Activated naive CD8-positive, alpha-beta T cell treated with anti-CD3 and anti-CD28 coated beads for 36 hours (primary cell): ENCODE measurements around the gene STRBP. TPM values are rescaled to one million over a fixed set of nuclear protein-coding genes. Genes with fewer than 3 reads are reported as not detected.

Experiments used
- DNase-seq: peaks from one replicate; pipeline ENCODE4 v3.0.0; 2021
- H3K27ac Mint-ChIP-seq: one replicate; pipeline ENCODE4 v1.8.0; 2022; ENCODE audit warnings: mild to moderate bottlenecking, moderate library complexity, mixed read lengths
- H3K27me3 Mint-ChIP-seq: one replicate; pipeline ENCODE4 v1.8.0; 2022; ENCODE audit warnings: mild to moderate bottlenecking, mixed read lengths
- H3K36me3 Mint-ChIP-seq: one replicate; pipeline ENCODE4 v1.8.0; 2021; ENCODE audit warnings: mild to moderate bottlenecking, mixed read lengths
- H3K4me1 Mint-ChIP-seq: one replicate; pipeline ENCODE4 v1.8.0; 2021; ENCODE audit warnings: mixed read lengths
- H3K4me3 Mint-ChIP-seq: one replicate; pipeline ENCODE4 v1.8.0; 2022; ENCODE audit warnings: mild to moderate bottlenecking, moderate library complexity, mixed read lengths
- H3K9me3 Mint-ChIP-seq: one replicate; pipeline ENCODE4 v1.8.0; 2022; ENCODE audit warnings: mixed read lengths
- total RNA-seq, 2 experiments: library from RNA; stranded (reverse); gene quantifications; one replicate each; pipeline ENCODE4 v1.2.3, GENCODE V29; 2021

Gene STRBP
- total RNA-seq, 2 experiments from 2014 or later: 43.5 to 46.2 TPM

- Mint-ChIP-seq H3K9me3 (no peaks in the 10 kb centered on the region), H3K36me3 (peaks cover 2% of the 10 kb centered on the region), H3K4me3 (no peak overlapping the region), H3K27me3 (no peaks in the 10 kb centered on the region), H3K27ac (no peak overlapping the region), H3K4me1 (no peaks in the 10 kb centered on the region)
- DNase-seq: no peak
These were observed 140.8 kb downstream of the STRBP start for GRCh38 chr9:123127512-123128075.

- DNase-seq: no peak
- Mint-ChIP-seq H3K27me3 (no peaks in the 10 kb centered on the region), H3K4me1 (peaks cover 10% of the 10 kb centered on the region), H3K9me3 (no peaks in the 10 kb centered on the region), H3K27ac (no peak overlapping the region), H3K36me3 (peaks cover 2% of the 10 kb centered on the region), H3K4me3 (no peak overlapping the region)
These were observed 146.9 kb downstream of the STRBP start for GRCh38 chr9:123121457-123121856.

GRCh38 chr9:123120953-123121352, 147.4 kb downstream of the STRBP start:
- Mint-ChIP-seq H3K27ac (no peak overlapping the region), H3K4me1 (peaks cover 10% of the 10 kb centered on the region), H3K9me3 (no peaks in the 10 kb centered on the region), H3K27me3 (no peaks in the 10 kb centered on the region), H3K4me3 (no peak overlapping the region), H3K36me3 (peaks cover 2% of the 10 kb centered on the region)
- DNase-seq: no peak

GRCh38 chr9:123120131-123120530, 148.3 kb downstream of the STRBP start:
- Mint-ChIP-seq H3K36me3 (peaks cover 5% of the 10 kb centered on the region), H3K27ac (no peak overlapping the region), H3K4me3 (no peak overlapping the region), H3K4me1 (peaks cover 10% of the 10 kb centered on the region), H3K27me3 (no peaks in the 10 kb centered on the region), H3K9me3 (no peaks in the 10 kb centered on the region)
- no peak for DNase-seq

- no peak overlapping the region for H3K27ac Mint-ChIP-seq
These were observed 148.8 kb downstream of the STRBP start for GRCh38 chr9:123119566-123119965.

GRCh38 chr9:123116036-123116435, 152.3 kb downstream of the STRBP start:
- H3K36me3 Mint-ChIP-seq: peaks cover 3% of the 10 kb centered on the region
- no peak for DNase-seq
- no peaks in the 10 kb centered on the region for H3K9me3 Mint-ChIP-seq
- H3K27ac Mint-ChIP-seq: no peak overlapping the region
- no peaks in the 10 kb centered on the region for H3K27me3 Mint-ChIP-seq
- H3K4me1 Mint-ChIP-seq: peaks cover 14% of the 10 kb centered on the region
- no peak overlapping the region for H3K4me3 Mint-ChIP-seq

More at GRCh38 chr9:123119566-123119965, 148.8 kb downstream of the STRBP start:
- H3K36me3 Mint-ChIP-seq: peaks cover 5% of the 10 kb centered on the region
- DNase-seq: no peak
- no peaks in the 10 kb centered on the region for H3K9me3 Mint-ChIP-seq
- H3K27me3 Mint-ChIP-seq: no peaks in the 10 kb centered on the region
- H3K4me1 Mint-ChIP-seq: peaks cover 10% of the 10 kb centered on the region
- no peak overlapping the region for H3K4me3 Mint-ChIP-seq

- Mint-ChIP-seq H3K4me1 (peaks cover 11% of the 10 kb centered on the region), H3K27ac (no peak overlapping the region), H3K36me3 (peaks cover 3% of the 10 kb centered on the region), H3K4me3 (no peak overlapping the region), H3K9me3 (no peaks in the 10 kb centered on the region), H3K27me3 (no peaks in the 10 kb centered on the region)
- DNase-seq: no peak
These were observed 153.1 kb downstream of the STRBP start for GRCh38 chr9:123115146-123115913.

GRCh38 chr9:123113185-123113584, 155.2 kb downstream of the STRBP start:
- H3K9me3 Mint-ChIP-seq: no peaks in the 10 kb centered on the region
- no peak for DNase-seq
- no peak overlapping the region for H3K27ac Mint-ChIP-seq
- H3K36me3 Mint-ChIP-seq: peaks cover 3% of the 10 kb centered on the region
- no peaks in the 10 kb centered on the region for H3K27me3 Mint-ChIP-seq
- H3K4me1 Mint-ChIP-seq: peaks cover 11% of the 10 kb centered on the region
- H3K4me3 Mint-ChIP-seq: no peak overlapping the region

GRCh38 chr9:123112015-123112975, 156.1 kb downstream of the STRBP start:
- Mint-ChIP-seq H3K27me3 (no peaks in the 10 kb centered on the region), H3K36me3 (peaks cover 3% of the 10 kb centered on the region), H3K4me1 (peaks cover 10% of the 10 kb centered on the region), H3K27ac (peak overlapping the region; percentile 46), H3K9me3 (no peaks in the 10 kb centered on the region), H3K4me3 (no peak overlapping the region)
- DNase-seq: peak; percentile 8

- peaks cover 10% of the 10 kb centered on the region for H3K4me1 Mint-ChIP-seq
These were observed 156.9 kb downstream of the STRBP start for GRCh38 chr9:123111427-123112014.

GRCh38 chr9:123109540-123110279, 158.7 kb downstream of the STRBP start:
- no peaks in the 10 kb centered on the region for H3K36me3 Mint-ChIP-seq
- peak overlapping the region; percentile 16 for H3K27ac Mint-ChIP-seq
- H3K27me3 Mint-ChIP-seq: no peaks in the 10 kb centered on the region
- DNase-seq: no peak
- no peaks in the 10 kb centered on the region for H3K9me3 Mint-ChIP-seq
- peaks cover 10% of the 10 kb centered on the region for H3K4me1 Mint-ChIP-seq
- H3K4me3 Mint-ChIP-seq: no peak overlapping the region

More at GRCh38 chr9:123111427-123112014, 156.9 kb downstream of the STRBP start:
- no peak for DNase-seq
- peaks cover 3% of the 10 kb centered on the region for H3K36me3 Mint-ChIP-seq
- no peak overlapping the region for H3K4me3 Mint-ChIP-seq
- H3K27ac Mint-ChIP-seq: peak overlapping the region; percentile 46
- no peaks in the 10 kb centered on the region for H3K9me3 Mint-ChIP-seq
- no peaks in the 10 kb centered on the region for H3K27me3 Mint-ChIP-seq

GRCh38 chr9:123108976-123109375, 159.4 kb downstream of the STRBP start:
- Mint-ChIP-seq H3K4me3 (no peak overlapping the region), H3K27ac (no peak overlapping the region), H3K36me3 (no peaks in the 10 kb centered on the region), H3K4me1 (peaks cover 10% of the 10 kb centered on the region), H3K27me3 (no peaks in the 10 kb centered on the region), H3K9me3 (no peaks in the 10 kb centered on the region)
- DNase-seq: no peak

- Mint-ChIP-seq H3K27ac (no peak overlapping the region), H3K27me3 (no peaks in the 10 kb centered on the region), H3K4me3 (no peak overlapping the region), H3K9me3 (no peaks in the 10 kb centered on the region), H3K4me1 (peaks cover 10% of the 10 kb centered on the region), H3K36me3 (no peaks in the 10 kb centered on the region)
- no peak for DNase-seq
These were observed 160.6 kb downstream of the STRBP start for GRCh38 chr9:123107639-123108285.

- Mint-ChIP-seq H3K9me3 (no peaks in the 10 kb centered on the region), H3K27ac (no peak overlapping the region), H3K4me3 (no peak overlapping the region), H3K27me3 (no peaks in the 10 kb centered on the region), H3K4me1 (no peaks in the 10 kb centered on the region), H3K36me3 (no peaks in the 10 kb centered on the region)
- no peak for DNase-seq
These were observed 162.9 kb downstream of the STRBP start for GRCh38 chr9:123105490-123105889.
